CD14-positive monocyte (primary cell): ENCODE data around the gene PROK2. TPM values are rescaled to one million over a fixed set of nuclear protein-coding genes. Genes with fewer than 3 reads are reported as not detected.
A peak's percentile ranks its signal among the peaks of the same experiment; 100 is the strongest.

Experiments
- DNase-seq, 3 donors: peaks; one replicate each; pipeline ENCODE4 v3.0.0-alpha.2; 2011 to 2022
- H2AFZ ChIP-seq: 2 replicates; pipeline ENCODE4 v1.6.0; 2012; ENCODE audit warnings: mild to moderate bottlenecking, low read depth, low read length, inconsistent platforms; ENCODE audit not compliant: insufficient read depth, poor library complexity, severe bottlenecking
- H3K27ac ChIP-seq, 2 donors: 1 replicate in 1 of 2; 2 replicates in 1 of 2; pipeline ENCODE4 v1.5.1; 2012 to 2013; ENCODE audit warnings: low read length in 2 of 2, control low read depth in 1 of 2, inconsistent platforms in 1 of 2, low read depth in 1 of 2, mild to moderate bottlenecking in 1 of 2
- H3K27me3 ChIP-seq, 2 donors: one replicate each; pipeline versions ENCODE4 v1.6.0 to v1.6.1; 2011 to 2013; ENCODE audit warnings: low read length in 2 of 2; ENCODE audit not compliant: control insufficient read depth in 2 of 2, insufficient read depth in 2 of 2
- H3K36me3 ChIP-seq, 2 donors: replicated peaks in 1 of 2; 1 replicate in 1 of 2; 2 replicates in 1 of 2; pipeline versions ENCODE4 v1.5.1 to v1.6.1; 2012 to 2013; ENCODE audit warnings: low read length in 2 of 2, control low read depth in 1 of 2, inconsistent platforms in 1 of 2, mild to moderate bottlenecking in 1 of 2; ENCODE audit not compliant: insufficient read depth in 2 of 2, control insufficient read depth in 1 of 2
- H3K4me1 ChIP-seq, 2 donors: 1 replicate in 1 of 2; 2 replicates in 1 of 2; pipeline versions ENCODE4 v1.5.1 to v1.6.1; 2012 to 2013; ENCODE audit warnings: low read length in 2 of 2, control low read depth in 1 of 2, inconsistent platforms in 1 of 2, mild to moderate bottlenecking in 1 of 2, moderate library complexity in 1 of 2; ENCODE audit not compliant: insufficient read depth in 2 of 2, control insufficient read depth in 1 of 2
- H3K4me2 ChIP-seq: replicated peaks from 2 replicates; pipeline ENCODE3; 2012; ENCODE audit warnings: low read length, moderate library complexity, mild to moderate bottlenecking; ENCODE audit not compliant: poor library complexity, severe bottlenecking; ENCODE audit errors: extremely low read depth
- H3K4me3 ChIP-seq, 3 experiments: fragments of 200-600 bp in 1 of 3; sonication (generic) in 1 of 3; replicated peaks in 1 of 3; 1 replicate in 2 of 3; 2 replicates in 1 of 3; pipeline ENCODE4 v1.5.1; 2011 to 2013; ENCODE audit warnings: low read length in 3 of 3, mild to moderate bottlenecking in 3 of 3, control low read depth in 2 of 3, low read depth in 2 of 3, inconsistent platforms in 1 of 3, moderate library complexity in 1 of 3
- H3K79me2 ChIP-seq: 2 replicates; pipeline ENCODE4 v1.6.0; 2012; ENCODE audit warnings: mild to moderate bottlenecking, control low read depth, inconsistent platforms, low read length, moderate library complexity; ENCODE audit not compliant: insufficient read depth
- H3K9ac ChIP-seq: 2 replicates; pipeline ENCODE4 v1.6.0; 2017; ENCODE audit warnings: low read length, mild to moderate bottlenecking; ENCODE audit not compliant: insufficient read depth, poor library complexity, severe bottlenecking
- H3K9me3 ChIP-seq, 2 donors: replicated peaks in 1 of 2; 1 replicate in 1 of 2; 2 replicates in 1 of 2; pipeline versions ENCODE4 v1.5.1 to v1.6.1; 2012 to 2013; ENCODE audit warnings: low read length in 2 of 2, control low read depth in 1 of 2; ENCODE audit not compliant: control insufficient read depth in 1 of 2, insufficient read depth in 1 of 2
- H4K20me1 ChIP-seq: 2 replicates; pipeline ENCODE4 v1.6.0; 2012; ENCODE audit warnings: mild to moderate bottlenecking, low read length, control low read depth, moderate library complexity; ENCODE audit not compliant: insufficient read depth
- H3K27ac Mint-ChIP-seq, 7 donors: one replicate each; pipeline ENCODE4 v1.8.0; 2020; ENCODE audit warnings: mild to moderate bottlenecking in 7 of 7, mixed read lengths in 7 of 7, moderate library complexity in 6 of 7, inconsistent platforms in 2 of 7
- H3K27me3 Mint-ChIP-seq, 3 donors: one replicate each; pipeline ENCODE4 v1.8.0; 2021 to 2022; ENCODE audit warnings: low read depth in 3 of 3, mild to moderate bottlenecking in 3 of 3, mixed read lengths in 3 of 3, moderate library complexity in 3 of 3, inconsistent platforms in 1 of 3
- H3K36me3 Mint-ChIP-seq, 2 donors: one replicate each; pipeline ENCODE4 v1.8.0; 2020; ENCODE audit warnings: mixed read lengths in 2 of 2, inconsistent platforms in 1 of 2, mild to moderate bottlenecking in 1 of 2
- H3K4me1 Mint-ChIP-seq: one replicate; pipeline ENCODE4 v1.8.0; 2020; ENCODE audit warnings: mild to moderate bottlenecking, mixed read lengths
- H3K4me3 Mint-ChIP-seq, 2 donors: one replicate each; pipeline ENCODE4 v1.8.0; 2020; ENCODE audit warnings: mild to moderate bottlenecking in 2 of 2, mixed read lengths in 2 of 2, moderate library complexity in 1 of 2
- H3K9me3 Mint-ChIP-seq, 7 donors: one replicate each; pipeline ENCODE4 v1.8.0; 2020 to 2022; ENCODE audit warnings: mixed read lengths in 7 of 7, mild to moderate bottlenecking in 6 of 7, moderate library complexity in 6 of 7, inconsistent platforms in 2 of 7
- CTCF ChIP-seq: fragments of 200-600 bp; IDR thresholded peaks from one replicate; pipeline ENCODE4 v1.8.0; 2022; ENCODE audit warnings: antibody characterized with exemption, mild to moderate bottlenecking
- WGBS: methylation state at CpG from one replicate; pipeline ENCODE4 v1.1.5; 2013; ENCODE audit warnings: missing lambda C conversion rate; ENCODE audit not compliant: insufficient coverage; 5-methylcytosine and 5-hydroxymethylcytosine counted together
- intact Hi-C, 2 donors: fragments of 100-400 bp; cut with micrococcal nuclease; formaldehyde crosslinking; loops; one replicate each; pipeline versions ENCODE4 v1.15.0 to v1.15.1; 2023
- polyA plus RNA-seq, 3 donors: library from polyadenylated mRNA; depleted of rRNA in 1 of 3; unstranded in 2 of 3; stranded (reverse) in 1 of 3; fragments of 300-500 nt in 2 of 3; fragments of >200 nt in 1 of 3; fragmentation: Illumina TruSeq in 2 of 3; gene quantifications; 1 replicate in 2 of 3; 2 replicates in 1 of 3; pipeline ENCODE4 v1.2.3, GENCODE V29; 2012 to 2021

The PROK2 gene
- polyA plus RNA-seq, 3 donors: 25.4 to 81.7 (median 37.8) TPM

GRCh38 chr3:71724171-71724453 lies 60.8 kb downstream of the PROK2 start:
- DNase-seq: no peak
- Mint-ChIP-seq H3K9me3 (peaks cover 0 to 4% (median 0%) of the 10 kb centered on the region in 7 donors), H3K27ac (peak overlapping the region; percentile 83 to 97 (median 91)), H3K27me3 (peaks cover 1 to 6% (median 5%) of the 10 kb centered on the region in 3 donors), H3K36me3 (peaks cover 18% of the 10 kb centered on the region in 2 donors), H3K4me1 (peaks cover 67% of the 10 kb centered on the region), H3K4me3 (peak overlapping the region; percentile 87 to 93)
- Histone ChIP-seq H3K9me3 (no peaks in the 10 kb centered on the region), H3K27me3 (peaks cover 0 to 3% of the 10 kb centered on the region in 2 donors), H3K4me3 (peak overlapping the region; percentile 59 to 97 (median 94)), H3K27ac (peak overlapping the region in 1 of 2 donors; percentile 86), H4K20me1 (peaks cover 24% of the 10 kb centered on the region), H3K36me3 (no peaks in the 10 kb centered on the region), H3K79me2 (peaks cover 82% of the 10 kb centered on the region), H2AFZ (peak overlapping the region; percentile 81), H3K4me2 (peak overlapping the region; percentile 98), H3K4me1 (peaks cover 51 to 66% of the 10 kb centered on the region in 2 donors), H3K9ac (peak overlapping the region; percentile 92)
- no peak for TF ChIP-seq CTCF
- intact Hi-C loops: loop anchor here in 1 of 2 donors (10.0 kb wide), 1 partner anchor 1121 kb away; the partner anchor contains the start of gene SHQ1

GRCh38 chr3:71723452-71724170 lies 61.3 kb downstream of the PROK2 start:
- peaks cover 29% of the 10 kb centered on the region for H4K20me1 ChIP-seq
- intact Hi-C loops: loop anchor here in 1 of 2 donors (10.0 kb wide), 1 partner anchor 1121 kb away; the partner anchor contains the start of gene SHQ1
- H3K9ac ChIP-seq: peak overlapping the region; percentile 92
- no peaks in the 10 kb centered on the region for H3K9me3 ChIP-seq
- peaks cover 84% of the 10 kb centered on the region for H3K79me2 ChIP-seq
- Mint-ChIP-seq H3K27ac (peak overlapping the region; percentile 83 to 97 (median 91)), H3K9me3 (peaks cover 0 to 4% (median 0%) of the 10 kb centered on the region in 7 donors), H3K4me3 (peak overlapping the region; percentile 87 to 93), H3K36me3 (peaks cover 22 to 23% of the 10 kb centered on the region in 2 donors), H3K4me1 (peaks cover 70% of the 10 kb centered on the region), H3K27me3 (peaks cover 1 to 6% (median 4%) of the 10 kb centered on the region in 3 donors)
- TF ChIP-seq CTCF: no peak
- H2AFZ ChIP-seq: peak overlapping the region; percentile 81
- DNase-seq: peak; percentile 41 to 50 (median 43)
- H3K27ac ChIP-seq: peak overlapping the region in 1 of 2 donors; percentile 86
- peaks cover 51 to 67% of the 10 kb centered on the region in 2 donors for H3K4me1 ChIP-seq
- WGBS: 7% methylated on average over 3 of the region's 6 CpGs
- H3K4me2 ChIP-seq: peak overlapping the region; percentile 98
- H3K27me3 ChIP-seq: peaks cover 0 to 2% of the 10 kb centered on the region in 2 donors
- H3K4me3 ChIP-seq: peak overlapping the region; percentile 59 to 97 (median 94)
- H3K36me3 ChIP-seq: no peaks in the 10 kb centered on the region
